ENCODE measurements around the gene THAP12.
"Not testable (repeated sequence)": the region's sequence is repeated elsewhere in the genome, so short reads cannot be mapped to it uniquely, and the experiment has no call there.

Gene THAP12

DNA sequence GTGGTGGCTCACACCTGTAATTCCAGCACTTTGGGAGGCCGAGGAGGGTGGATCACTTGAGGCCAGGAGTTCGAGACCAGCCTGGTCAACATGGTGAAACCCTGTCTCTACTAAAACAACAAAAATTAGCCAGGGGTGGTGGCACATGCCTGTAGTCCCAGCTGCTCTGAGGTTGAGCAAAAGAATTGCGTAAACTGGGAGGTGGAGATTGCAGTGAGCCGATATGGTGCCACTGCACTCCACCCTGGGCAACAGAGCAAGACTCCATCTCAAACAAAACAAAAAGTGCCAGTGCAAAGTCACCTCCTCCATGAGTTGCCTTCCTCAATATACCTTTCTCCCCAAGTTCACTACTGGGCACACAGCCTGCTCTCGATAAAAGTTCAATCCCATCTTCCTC is 61.1 kb downstream of the THAP12 start:
- H3K79me1 ChIP-seq (ENCODE audit: low read length): not testable (repeated sequence)

DNA sequence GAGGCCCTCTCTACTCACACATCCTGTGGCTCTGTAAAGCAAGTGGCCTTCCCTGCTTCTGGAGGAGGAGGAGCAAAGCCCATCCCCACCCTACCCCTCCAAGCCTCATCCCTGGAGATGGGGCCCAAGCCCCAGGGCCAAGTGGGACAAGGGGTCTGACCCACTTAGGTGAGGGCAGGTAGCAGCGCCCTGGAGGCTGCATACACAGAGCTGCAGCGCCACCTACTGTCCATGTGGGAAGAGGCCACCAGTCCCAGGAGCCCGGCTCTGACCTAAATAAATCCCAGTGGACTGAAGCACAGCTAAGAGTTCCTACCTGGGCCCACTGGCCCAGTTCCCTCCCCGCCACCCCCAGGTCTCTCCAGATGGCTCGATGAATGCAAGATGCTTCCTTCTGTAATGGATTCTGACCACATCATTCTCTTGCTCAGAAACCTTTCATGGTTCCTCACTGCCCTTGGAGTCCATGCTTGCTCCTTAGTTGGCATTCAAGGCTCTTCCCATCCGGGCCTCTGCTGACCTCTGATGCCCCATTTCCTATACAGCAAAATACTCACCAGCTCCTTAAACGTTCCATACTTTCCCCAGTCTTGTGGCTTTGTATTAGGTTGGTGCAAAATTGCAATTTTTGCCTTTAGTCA is 62.1 kb downstream of the THAP12 start:
- Histone ChIP-seq H3K36me3 (ENCODE audit: control insufficient read depth in 1 of 2, insufficient read depth in 2 of 2, low read length in 2 of 2) (no peaks in the 10 kb centered on the region), H3K27ac (ENCODE audit: low read depth, low read length) (no peak overlapping the region), H2BK5ac (ENCODE audit: low read depth, low read length, poor library complexity) (no peak overlapping the region), H3K18ac (ENCODE audit: low read length) (no peak overlapping the region), H4K12ac (ENCODE audit: low read depth, low read length) (no peak overlapping the region), H3K27me3 (ENCODE audit: insufficient read depth, low read length) (peaks cover 5% of the 10 kb centered on the region), H3K79me1 (ENCODE audit: low read length) (peaks cover 5% of the 10 kb centered on the region), H3K23ac (ENCODE audit: low read length) (no peak overlapping the region), H3K4me3 (ENCODE audit: low read depth, low read length) (no peak overlapping the region), H2BK12ac (ENCODE audit: low read length) (no peak overlapping the region), H2AFZ (ENCODE audit: insufficient read depth, low read length, poor library complexity) (no peak overlapping the region), H2BK120ac (ENCODE audit: insufficient read depth, low read length, poor library complexity) (no peak overlapping the region), H2AK5ac (ENCODE audit: low read length) (no peak overlapping the region), H4K8ac (ENCODE audit: low read depth, low read length) (no peak overlapping the region), H3K9ac (ENCODE audit: low read length) (no peak overlapping the region), H4K91ac (ENCODE audit: low read depth, low read length) (no peak overlapping the region), H3K4ac (ENCODE audit: low read depth, low read length) (no peak overlapping the region), H3K4me1 (ENCODE audit: control insufficient read depth in 1 of 2, insufficient read depth in 2 of 2, low read length in 2 of 2) (peaks cover 17 to 18% of the 10 kb centered on the region in 2 experiments), H3K9me3 (ENCODE audit: insufficient read depth, low read depth, low read length) (no peaks in the 10 kb centered on the region), H3K79me2 (ENCODE audit: control insufficient read depth, insufficient read depth, low read length, poor library complexity) (no peaks in the 10 kb centered on the region), H3K14ac (ENCODE audit: low read length) (no peak overlapping the region), H3K4me2 (ENCODE audit: low read length) (no peak overlapping the region)
- WGBS (ENCODE audit: extremely low coverage, insufficient coverage, insufficient read length): no CpG with 5 or more reads among the region's 7 CpGs
- peak; percentile 78 to 91 for DNase-seq

More for the DNA sequence above, 61.1 kb downstream of the THAP12 start:
- H3K27me3 ChIP-seq (ENCODE audit: insufficient read depth, low read length); H3K18ac ChIP-seq (ENCODE audit: low read length); H3K4me2 ChIP-seq (ENCODE audit: low read length); H2BK5ac ChIP-seq (ENCODE audit: low read depth, low read length, poor library complexity); H3K36me3 ChIP-seq (ENCODE audit: control insufficient read depth in 1 of 2, insufficient read depth in 2 of 2, low read length in 2 of 2); H3K27ac ChIP-seq (ENCODE audit: low read depth, low read length); H3K4ac ChIP-seq (ENCODE audit: low read depth, low read length); H3K14ac ChIP-seq (ENCODE audit: low read length); H2AFZ ChIP-seq (ENCODE audit: insufficient read depth, low read length, poor library complexity); H4K8ac ChIP-seq (ENCODE audit: low read depth, low read length); H2BK12ac ChIP-seq (ENCODE audit: low read length); H3K9me3 ChIP-seq (ENCODE audit: insufficient read depth, low read depth, low read length); H3K9ac ChIP-seq (ENCODE audit: low read length); H2BK120ac ChIP-seq (ENCODE audit: insufficient read depth, low read length, poor library complexity); H2AK5ac ChIP-seq (ENCODE audit: low read length); H3K4me3 ChIP-seq (ENCODE audit: low read depth, low read length); H3K23ac ChIP-seq (ENCODE audit: low read length); H4K12ac ChIP-seq (ENCODE audit: low read depth, low read length); H4K91ac ChIP-seq (ENCODE audit: low read depth, low read length); H3K79me2 ChIP-seq (ENCODE audit: control insufficient read depth, insufficient read depth, low read length, poor library complexity): not testable (repeated sequence)
- no CpG with 5 or more reads among the region's 5 CpGs for WGBS (ENCODE audit: extremely low coverage, insufficient coverage, insufficient read length)
- H3K4me1 ChIP-seq (ENCODE audit: control insufficient read depth in 1 of 2, insufficient read depth in 2 of 2, low read length in 2 of 2): peaks cover 8 to 11% of the 10 kb centered on the region in 2 experiments
- DNase-seq: peak in 1 of 2 donors; percentile 20

DNA sequence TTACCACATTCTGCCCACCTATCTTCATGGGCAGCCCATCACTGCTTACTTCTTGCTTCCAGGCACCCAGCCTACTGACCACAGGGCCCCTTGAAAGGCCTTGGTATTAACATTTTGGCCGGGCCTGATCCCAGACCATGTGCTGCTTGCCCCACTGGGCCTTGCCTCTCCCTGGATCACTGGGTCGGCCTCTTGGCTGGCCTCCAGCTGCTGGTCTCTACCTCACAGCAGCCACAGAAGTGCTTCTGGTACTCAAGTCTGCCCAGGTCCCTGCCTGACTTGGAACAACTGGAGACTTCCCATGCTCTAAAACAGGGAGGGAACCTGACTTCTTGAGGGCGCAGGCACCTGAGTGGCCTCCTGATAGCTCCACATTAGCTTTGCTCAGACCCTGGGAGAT is 63.6 kb downstream of the THAP12 start:
- peaks cover 5% of the 10 kb centered on the region for H3K27me3 ChIP-seq (ENCODE audit: insufficient read depth, low read length)
- WGBS (ENCODE audit: extremely low coverage, insufficient coverage, insufficient read length): no CpG with 5 or more reads among the region's 3 CpGs
- H3K4ac ChIP-seq (ENCODE audit: low read depth, low read length): no peak overlapping the region
- no peak overlapping the region for H3K9ac ChIP-seq (ENCODE audit: low read length)
- H4K91ac ChIP-seq (ENCODE audit: low read depth, low read length): no peak overlapping the region
- no peak overlapping the region for H4K12ac ChIP-seq (ENCODE audit: low read depth, low read length)
- H3K14ac ChIP-seq (ENCODE audit: low read length): no peak overlapping the region
- H3K4me2 ChIP-seq (ENCODE audit: low read length): no peak overlapping the region
- no peak overlapping the region for H3K23ac ChIP-seq (ENCODE audit: low read length)
- H3K27ac ChIP-seq (ENCODE audit: low read depth, low read length): no peak overlapping the region
- H3K18ac ChIP-seq (ENCODE audit: low read length): no peak overlapping the region
- H3K79me2 ChIP-seq (ENCODE audit: control insufficient read depth, insufficient read depth, low read length, poor library complexity): no peaks in the 10 kb centered on the region
- H3K4me3 ChIP-seq (ENCODE audit: low read depth, low read length): no peak overlapping the region
- no peak overlapping the region for H4K8ac ChIP-seq (ENCODE audit: low read depth, low read length)
- peaks cover 5% of the 10 kb centered on the region for H3K79me1 ChIP-seq (ENCODE audit: low read length)
- H2AK5ac ChIP-seq (ENCODE audit: low read length): no peak overlapping the region
- no peaks in the 10 kb centered on the region for H3K36me3 ChIP-seq (ENCODE audit: control insufficient read depth in 1 of 2, insufficient read depth in 2 of 2, low read length in 2 of 2)
- H2BK12ac ChIP-seq (ENCODE audit: low read length): no peak overlapping the region
- H2BK120ac ChIP-seq (ENCODE audit: insufficient read depth, low read length, poor library complexity): no peak overlapping the region
- H2AFZ ChIP-seq (ENCODE audit: insufficient read depth, low read length, poor library complexity): no peak overlapping the region
- H2BK5ac ChIP-seq (ENCODE audit: low read depth, low read length, poor library complexity): no peak overlapping the region
- no peak for DNase-seq
- H3K9me3 ChIP-seq (ENCODE audit: insufficient read depth, low read depth, low read length): no peaks in the 10 kb centered on the region
- peaks cover 15 to 18% of the 10 kb centered on the region in 2 experiments for H3K4me1 ChIP-seq (ENCODE audit: control insufficient read depth in 1 of 2, insufficient read depth in 2 of 2, low read length in 2 of 2)

DNA sequence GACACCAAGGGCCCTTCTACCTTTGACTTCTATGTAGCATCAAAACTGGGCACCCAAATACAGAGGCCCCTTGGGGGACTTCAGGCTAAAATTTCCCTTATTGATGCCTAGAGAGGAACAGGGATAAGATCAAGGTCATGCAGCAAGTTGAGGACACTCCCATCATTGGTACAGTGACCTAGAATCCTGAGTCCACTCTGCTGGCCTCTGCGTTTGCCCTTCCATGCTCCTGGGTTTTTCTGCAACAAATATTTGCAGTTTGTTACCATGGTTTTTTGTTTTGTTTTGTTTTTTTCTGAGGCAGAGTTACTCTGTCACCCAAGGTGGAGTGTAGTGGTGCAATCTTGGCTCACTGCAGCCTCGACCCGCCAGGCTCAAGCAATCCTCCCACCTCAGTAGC is 64.2 kb downstream of the THAP12 start:
- Histone ChIP-seq H3K14ac (ENCODE audit: low read length) (no peak overlapping the region), H3K23ac (ENCODE audit: low read length) (no peak overlapping the region), H3K4me1 (ENCODE audit: control insufficient read depth in 1 of 2, insufficient read depth in 2 of 2, low read length in 2 of 2) (peaks cover 10 to 14% of the 10 kb centered on the region in 2 experiments), H3K4ac (ENCODE audit: low read depth, low read length) (no peak overlapping the region), H2BK12ac (ENCODE audit: low read length) (no peak overlapping the region), H3K27ac (ENCODE audit: low read depth, low read length) (no peak overlapping the region), H3K9ac (ENCODE audit: low read length) (no peak overlapping the region), H3K79me1 (ENCODE audit: low read length) (peaks cover 1% of the 10 kb centered on the region), H4K91ac (ENCODE audit: low read depth, low read length) (no peak overlapping the region), H4K8ac (ENCODE audit: low read depth, low read length) (no peak overlapping the region), H2BK5ac (ENCODE audit: low read depth, low read length, poor library complexity) (no peak overlapping the region), H4K12ac (ENCODE audit: low read depth, low read length) (no peak overlapping the region), H3K27me3 (ENCODE audit: insufficient read depth, low read length) (peaks cover 4% of the 10 kb centered on the region), H3K79me2 (ENCODE audit: control insufficient read depth, insufficient read depth, low read length, poor library complexity) (no peaks in the 10 kb centered on the region), H3K36me3 (ENCODE audit: control insufficient read depth in 1 of 2, insufficient read depth in 2 of 2, low read length in 2 of 2) (no peaks in the 10 kb centered on the region), H2AK5ac (ENCODE audit: low read length) (no peak overlapping the region), H3K18ac (ENCODE audit: low read length) (no peak overlapping the region), H3K4me3 (ENCODE audit: low read depth, low read length) (no peak overlapping the region), H3K9me3 (ENCODE audit: insufficient read depth, low read depth, low read length) (no peaks in the 10 kb centered on the region), H2AFZ (ENCODE audit: insufficient read depth, low read length, poor library complexity) (no peak overlapping the region), H3K4me2 (ENCODE audit: low read length) (no peak overlapping the region), H2BK120ac (ENCODE audit: insufficient read depth, low read length, poor library complexity) (no peak overlapping the region)
- DNase-seq: peak; percentile 16 to 69
- no CpG with 5 or more reads among the region's 3 CpGs for WGBS (ENCODE audit: extremely low coverage, insufficient coverage, insufficient read length)
